Osteocyte (in vitro differentiated cells): ENCODE results near the gene FAM13A. TPM values are rescaled to one million over a fixed set of nuclear protein-coding genes. Genes with fewer than 3 reads are reported as not detected.

ENCODE experiments used
- DNase-seq: peaks from one replicate; pipeline ENCODE4 v3.0.0; 2021; ENCODE audit warnings: mixed read lengths; ENCODE audit not compliant: unreplicated experiment; ENCODE audit errors: extremely low spot score
- H3K27ac Mint-ChIP-seq: one replicate; pipeline ENCODE4 v1.8.0; 2021; ENCODE audit warnings: mild to moderate bottlenecking, mixed read lengths; ENCODE audit not compliant: unreplicated experiment
- H3K27me3 Mint-ChIP-seq: one replicate; pipeline ENCODE4 v1.8.0; 2021; ENCODE audit warnings: mixed read lengths; ENCODE audit not compliant: unreplicated experiment
- H3K36me3 Mint-ChIP-seq: one replicate; pipeline ENCODE4 v1.8.0; 2021; ENCODE audit warnings: mixed read lengths; ENCODE audit not compliant: unreplicated experiment
- H3K4me1 Mint-ChIP-seq: one replicate; pipeline ENCODE4 v1.8.0; 2021; ENCODE audit warnings: mixed read lengths; ENCODE audit not compliant: unreplicated experiment
- H3K4me3 Mint-ChIP-seq: one replicate; pipeline ENCODE4 v1.8.0; 2021; ENCODE audit warnings: mild to moderate bottlenecking, moderate library complexity, mixed read lengths; ENCODE audit not compliant: unreplicated experiment
- H3K9me3 Mint-ChIP-seq: one replicate; pipeline ENCODE4 v1.8.0; 2021; ENCODE audit warnings: mixed read lengths; ENCODE audit not compliant: unreplicated experiment
- total RNA-seq: library from RNA; stranded (reverse); gene quantifications from 2 replicates; pipeline ENCODE4 v1.2.1, GENCODE V29; 2021
- TF ChIP-seq, protein P1 (sequence below): fragments of 200-600 bp; sonication (generic); IDR thresholded peaks from 2 replicates; pipeline ENCODE4 v1.5.0; 2021; ENCODE audit warnings: antibody characterized with exemption, mild to moderate bottlenecking, moderate library complexity

The FAM13A gene
- total RNA-seq, 1 donor from 2014 or later: 18.5 TPM

DNA sequence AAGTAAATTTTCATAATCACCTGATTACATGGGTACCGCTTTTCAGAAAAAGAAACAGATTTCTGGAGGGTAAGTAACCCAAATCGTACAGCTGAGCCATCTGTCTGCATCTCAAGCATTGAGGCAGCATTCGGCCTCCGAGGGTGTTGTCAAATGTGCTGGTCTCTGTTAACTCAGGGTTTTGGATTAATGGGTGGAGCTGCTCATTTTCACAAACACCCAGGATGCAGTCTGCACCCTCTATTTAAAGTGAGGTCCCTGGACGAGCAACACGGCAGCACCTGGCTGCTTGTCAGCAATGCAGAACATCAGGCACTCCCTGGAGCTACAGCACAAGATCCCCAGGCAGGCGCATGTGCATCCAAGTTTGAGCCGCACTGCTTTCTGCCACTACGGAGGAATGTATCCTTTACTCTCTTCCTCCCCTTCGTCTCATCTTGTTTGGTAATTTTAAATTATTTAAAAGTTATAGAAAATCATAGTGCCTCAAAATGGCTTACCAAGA is 334.7 kb downstream of the FAM13A start:
- Mint-ChIP-seq H3K36me3 (peaks cover 41% of the 10 kb centered on the region), H3K27me3 (no peaks in the 10 kb centered on the region), H3K4me3 (no peak overlapping the region), H3K9me3 (peaks cover 11% of the 10 kb centered on the region), H3K4me1 (peaks cover 1% of the 10 kb centered on the region), H3K27ac (no peak overlapping the region)
- DNase-seq: no peak
- TF ChIP-seq, protein P1, sequence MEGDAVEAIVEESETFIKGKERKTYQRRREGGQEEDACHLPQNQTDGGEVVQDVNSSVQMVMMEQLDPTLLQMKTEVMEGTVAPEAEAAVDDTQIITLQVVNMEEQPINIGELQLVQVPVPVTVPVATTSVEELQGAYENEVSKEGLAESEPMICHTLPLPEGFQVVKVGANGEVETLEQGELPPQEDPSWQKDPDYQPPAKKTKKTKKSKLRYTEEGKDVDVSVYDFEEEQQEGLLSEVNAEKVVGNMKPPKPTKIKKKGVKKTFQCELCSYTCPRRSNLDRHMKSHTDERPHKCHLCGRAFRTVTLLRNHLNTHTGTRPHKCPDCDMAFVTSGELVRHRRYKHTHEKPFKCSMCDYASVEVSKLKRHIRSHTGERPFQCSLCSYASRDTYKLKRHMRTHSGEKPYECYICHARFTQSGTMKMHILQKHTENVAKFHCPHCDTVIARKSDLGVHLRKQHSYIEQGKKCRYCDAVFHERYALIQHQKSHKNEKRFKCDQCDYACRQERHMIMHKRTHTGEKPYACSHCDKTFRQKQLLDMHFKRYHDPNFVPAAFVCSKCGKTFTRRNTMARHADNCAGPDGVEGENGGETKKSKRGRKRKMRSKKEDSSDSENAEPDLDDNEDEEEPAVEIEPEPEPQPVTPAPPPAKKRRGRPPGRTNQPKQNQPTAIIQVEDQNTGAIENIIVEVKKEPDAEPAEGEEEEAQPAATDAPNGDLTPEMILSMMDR: no peak

DNA sequence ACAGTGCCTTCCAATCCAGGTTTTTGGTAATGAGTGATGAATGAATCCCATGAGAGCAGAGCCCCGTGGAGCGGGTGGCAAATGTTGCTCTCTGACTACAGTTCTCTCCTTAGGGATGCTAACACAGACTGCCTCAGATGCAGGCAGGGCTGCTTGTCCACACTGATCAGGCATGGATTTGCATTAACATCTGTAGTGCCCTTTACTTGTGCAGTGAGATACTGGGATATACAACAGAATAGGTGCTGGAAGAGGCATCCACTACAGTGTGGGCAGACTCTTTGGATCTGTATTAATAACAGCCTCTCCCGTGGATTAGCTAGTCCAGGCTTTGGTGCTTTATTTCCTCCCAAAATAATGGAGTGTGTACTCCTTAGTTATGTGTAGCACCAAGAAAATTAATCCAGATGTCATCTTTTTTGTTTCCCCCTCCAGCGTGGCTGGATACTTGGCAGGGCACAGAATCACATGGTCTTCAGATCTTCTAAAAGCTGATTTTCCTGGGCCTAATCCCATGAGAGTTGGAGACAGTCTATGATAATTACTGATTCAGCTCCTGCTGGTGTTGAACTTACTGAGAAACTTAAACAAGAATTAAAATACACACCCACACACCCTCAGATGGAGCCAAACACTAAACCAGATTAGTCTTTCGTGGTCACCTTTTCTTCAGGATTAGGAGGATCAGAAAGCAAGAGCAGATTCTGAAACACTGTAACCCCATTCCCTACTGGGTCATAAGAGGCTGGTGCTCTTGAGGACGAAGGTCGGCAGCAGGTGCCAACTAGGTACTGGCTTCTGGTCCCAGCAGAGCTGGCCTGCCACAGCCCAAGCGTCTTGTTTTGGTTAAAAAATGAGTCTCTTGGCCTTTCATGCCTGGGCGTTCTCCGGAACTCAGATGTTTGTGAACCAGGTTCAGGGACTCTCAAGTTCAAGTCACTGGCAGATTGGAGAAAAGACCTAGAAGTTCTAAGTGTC is 336.2 kb downstream of the FAM13A start:
- H3K36me3 Mint-ChIP-seq: peaks cover 38% of the 10 kb centered on the region
- no peak overlapping the region for H3K4me3 Mint-ChIP-seq
- H3K27me3 Mint-ChIP-seq: no peaks in the 10 kb centered on the region
- TF ChIP-seq, protein P1: no peak
- H3K27ac Mint-ChIP-seq: no peak overlapping the region
- H3K4me1 Mint-ChIP-seq: peaks cover 1% of the 10 kb centered on the region
- H3K9me3 Mint-ChIP-seq: peaks cover 21% of the 10 kb centered on the region
- no peak for DNase-seq

DNA sequence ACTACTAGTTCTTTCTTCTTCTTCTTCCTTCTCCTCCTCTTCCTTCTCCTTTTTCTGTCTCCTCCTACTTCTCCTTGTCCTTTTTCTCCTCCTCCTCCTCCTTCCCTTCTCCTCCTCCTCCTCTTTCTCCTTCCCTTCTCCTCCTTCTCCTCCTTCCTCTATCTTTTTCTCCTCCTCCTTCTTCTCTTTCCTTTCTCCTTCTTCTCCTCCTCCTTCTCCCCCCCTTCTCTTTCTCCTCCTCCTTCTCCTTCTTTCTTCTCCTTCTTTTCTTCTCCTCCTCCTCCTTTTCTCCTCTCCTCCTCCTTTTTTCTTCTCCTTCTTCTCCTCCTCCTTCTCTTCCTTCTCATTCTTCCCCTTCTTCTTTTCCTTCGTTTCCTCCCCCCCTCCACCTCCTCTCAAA is 337.6 kb downstream of the FAM13A start:
- H3K4me1 Mint-ChIP-seq: peaks cover 1% of the 10 kb centered on the region
- H3K27me3 Mint-ChIP-seq: no peaks in the 10 kb centered on the region
- TF ChIP-seq, protein P1: no peak
- H3K9me3 Mint-ChIP-seq: peaks cover 33% of the 10 kb centered on the region
- H3K4me3 Mint-ChIP-seq: no peak overlapping the region
- no peak overlapping the region for H3K27ac Mint-ChIP-seq
- no peak for DNase-seq
- peaks cover 47% of the 10 kb centered on the region for H3K36me3 Mint-ChIP-seq

DNA sequence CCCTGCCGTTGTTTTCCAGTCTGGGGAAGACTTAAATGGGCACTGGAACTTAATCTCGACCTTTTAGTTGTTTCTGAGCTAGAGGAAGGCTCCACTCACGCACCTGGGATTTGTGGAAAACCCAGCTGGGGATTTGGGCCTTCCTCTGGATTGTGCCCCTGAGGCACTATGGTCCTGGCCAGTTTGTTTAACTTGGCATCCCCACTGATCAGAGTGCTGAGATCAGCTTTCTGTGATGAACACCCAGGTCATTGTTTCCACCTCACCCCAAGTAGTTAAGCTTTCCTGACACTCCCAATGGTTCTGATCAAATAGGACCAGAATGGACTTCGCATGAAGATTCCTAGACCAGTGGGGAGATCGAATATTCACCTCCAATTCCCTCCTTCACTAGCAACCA is 338.9 kb downstream of the FAM13A start:
- Mint-ChIP-seq H3K4me1 (no peaks in the 10 kb centered on the region), H3K27ac (no peak overlapping the region), H3K36me3 (peaks cover 54% of the 10 kb centered on the region), H3K4me3 (no peak overlapping the region), H3K27me3 (no peaks in the 10 kb centered on the region), H3K9me3 (peaks cover 38% of the 10 kb centered on the region)
- TF ChIP-seq, protein P1: no peak
- DNase-seq: no peak

DNA sequence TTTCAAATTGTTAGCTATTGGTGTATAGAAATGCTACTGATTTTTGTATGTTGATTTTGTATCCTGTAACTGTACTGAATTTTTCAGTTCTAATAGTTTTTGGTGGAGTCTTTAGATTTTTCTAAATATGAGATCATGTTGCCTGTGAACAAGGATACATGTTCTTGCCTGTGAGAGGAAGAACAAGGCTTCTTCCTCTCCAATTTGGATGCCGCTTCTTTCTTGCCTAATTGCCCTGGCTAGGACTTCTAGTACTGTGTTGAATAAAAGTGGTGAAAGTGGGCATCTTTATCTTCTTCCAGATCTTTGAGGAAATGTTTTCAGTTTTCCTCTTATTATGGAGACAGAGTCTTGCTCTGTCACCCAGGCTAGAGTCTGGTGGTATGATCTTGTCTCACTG is 343.2 kb downstream of the FAM13A start:
- Mint-ChIP-seq H3K4me1 (no peaks in the 10 kb centered on the region), H3K27me3 (no peaks in the 10 kb centered on the region), H3K9me3 (peaks cover 48% of the 10 kb centered on the region), H3K27ac (no peak overlapping the region), H3K4me3 (no peak overlapping the region), H3K36me3 (peaks cover 53% of the 10 kb centered on the region)
- no peak for DNase-seq
- TF ChIP-seq, protein P1: no peak
